H7 (cell line): ENCODE data around the gene FBP1. TPM values are rescaled to one million over a fixed set of nuclear protein-coding genes. Genes with fewer than 3 reads are reported as not detected.

Experiments
- DNase-seq: peaks from one replicate; pipeline ENCODE4 v3.0.0; 2012
- H3K27me3 ChIP-seq: 2 replicates; pipeline ENCODE4 v1.6.0; 2011; ENCODE audit warnings: mild to moderate bottlenecking, low read length; ENCODE audit not compliant: control insufficient read depth, insufficient read depth
- H3K36me3 ChIP-seq: replicated peaks from 2 replicates; pipeline ENCODE4 v1.5.1; 2011; ENCODE audit warnings: low read length; ENCODE audit not compliant: control insufficient read depth, insufficient read depth
- H3K4me3 ChIP-seq: 2 replicates; pipeline ENCODE4 v1.5.1; 2011; ENCODE audit warnings: low read depth, mild to moderate bottlenecking, control low read depth, low read length, moderate library complexity; ENCODE audit not compliant: insufficient read depth
- total RNA-seq: library from RNA; depleted of rRNA; stranded (reverse); fragments of >200 nt; shearing (Covaris generic); gene quantifications from 2 replicates; pipeline ENCODE4 v1.2.3, GENCODE V29; 2014

Gene FBP1
- total RNA-seq, 1 experiment from 2014 or later, result 5.4 TPM

- DNase-seq, result no peak
- H3K36me3 ChIP-seq, result no peaks in the 10 kb centered on the region
- H3K4me3 ChIP-seq, result no peak overlapping the region
- peaks cover 31% of the 10 kb centered on the region for H3K27me3 ChIP-seq
Observed at GRCh38 chr9:94643741-94644140, 4.4 kb upstream of the FBP1 start.

DNA sequence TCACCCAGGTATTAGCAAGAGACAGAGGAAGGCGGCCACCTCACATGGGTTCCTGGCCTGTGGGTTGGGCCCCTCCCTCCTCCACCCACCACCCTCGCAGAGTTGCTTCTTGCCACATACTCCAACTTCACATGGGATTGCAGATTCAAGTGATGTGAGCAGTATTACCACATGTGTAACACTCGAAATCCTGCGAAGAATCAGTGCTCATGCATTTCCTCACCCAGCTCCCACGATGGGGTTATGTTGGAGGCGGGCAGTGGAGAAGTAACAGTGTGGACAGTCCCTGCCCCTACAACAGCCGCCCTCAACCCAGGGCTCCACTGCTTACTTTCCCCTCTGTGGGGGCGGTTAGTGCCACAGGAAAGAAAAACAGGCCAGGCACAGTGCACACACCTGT, 3.9 kb upstream of the FBP1 start:
- no peak for DNase-seq
- Histone ChIP-seq H3K27me3 (peaks cover 36% of the 10 kb centered on the region), H3K4me3 (no peak overlapping the region), H3K36me3 (no peaks in the 10 kb centered on the region)

DNA sequence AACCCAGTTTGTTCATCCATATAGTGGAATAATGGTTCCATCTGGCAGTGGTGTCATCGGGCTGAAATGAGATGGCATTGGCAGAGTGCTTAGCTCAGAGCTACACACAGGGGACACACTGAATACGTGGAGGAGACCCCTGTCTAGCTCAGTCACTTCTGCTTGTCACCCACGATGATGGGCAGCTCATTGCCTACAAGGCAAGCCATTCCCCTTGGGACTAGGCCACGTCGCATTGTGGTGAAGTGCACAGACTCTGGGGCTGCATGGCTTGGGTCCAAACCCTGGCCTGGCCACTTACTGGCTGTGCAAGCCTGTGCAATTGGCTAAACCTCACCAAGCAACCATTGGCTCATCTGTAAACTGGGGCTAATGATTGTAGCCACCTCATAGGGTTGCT, 3.2 kb upstream of the FBP1 start:
- Histone ChIP-seq H3K27me3 (peaks cover 38% of the 10 kb centered on the region), H3K4me3 (no peak overlapping the region), H3K36me3 (no peaks in the 10 kb centered on the region)
- DNase-seq, result no peak

- Histone ChIP-seq H3K36me3 (no peaks in the 10 kb centered on the region), H3K4me3 (peak overlapping the region; percentile 48), H3K27me3 (peaks cover 38% of the 10 kb centered on the region)
- DNase-seq, result peak; percentile 80
Observed at GRCh38 chr9:94639999-94640376, 670 bp upstream of the FBP1 start.

GRCh38 chr9:94638335-94639060, 820 bp downstream of the FBP1 start:
- Histone ChIP-seq H3K4me3 (peak overlapping the region; percentile 48), H3K27me3 (peaks cover 38% of the 10 kb centered on the region), H3K36me3 (no peaks in the 10 kb centered on the region)
- peak; percentile 56 for DNase-seq

GRCh38 chr9:94632737-94633136, 6.6 kb downstream of the FBP1 start:
- no peaks in the 10 kb centered on the region; the same call in none of the 2 replicates for H3K27me3 ChIP-seq
- no peak overlapping the region for H3K4me3 ChIP-seq
- H3K36me3 ChIP-seq, result no peaks in the 10 kb centered on the region
- DNase-seq, result no peak

- no peak overlapping the region for H3K4me3 ChIP-seq
Observed at GRCh38 chr9:94631599-94631998, 7.7 kb downstream of the FBP1 start.

DNA sequence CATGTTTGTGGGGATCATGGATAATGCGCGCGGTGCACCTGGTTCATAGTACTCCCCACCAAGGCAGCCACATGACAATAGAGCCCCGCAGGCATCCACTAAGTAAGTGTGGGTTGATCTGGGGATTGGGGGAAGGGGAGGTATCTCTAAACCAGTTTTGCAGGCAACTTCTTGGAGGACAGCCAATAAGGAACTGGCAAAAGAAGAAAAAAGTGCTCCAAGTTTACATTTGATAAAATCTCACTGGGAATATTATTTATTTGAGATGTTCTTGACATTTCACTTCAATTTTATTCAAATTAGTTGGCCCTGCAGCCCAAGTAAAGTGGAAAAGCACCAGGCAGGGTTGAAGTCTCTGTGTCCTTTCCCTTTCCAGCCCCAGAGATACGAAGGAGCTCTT, 8.5 kb downstream of the FBP1 start:
- no peaks in the 10 kb centered on the region for H3K36me3 ChIP-seq
- no peak overlapping the region for H3K4me3 ChIP-seq
- DNase-seq, result peak; percentile 59
- no peaks in the 10 kb centered on the region; the same call in 1 of the 2 replicates for H3K27me3 ChIP-seq

More at GRCh38 chr9:94631599-94631998, 7.7 kb downstream of the FBP1 start:
- H3K27me3 ChIP-seq, result no peaks in the 10 kb centered on the region; the same call in 1 of the 2 replicates
- no peak for DNase-seq
- H3K36me3 ChIP-seq, result no peaks in the 10 kb centered on the region

GRCh38 chr9:94630281-94630680, 9.0 kb downstream of the FBP1 start:
- Histone ChIP-seq H3K36me3 (no peaks in the 10 kb centered on the region), H3K4me3 (no peak overlapping the region), H3K27me3 (no peaks in the 10 kb centered on the region; the same call in 1 of the 2 replicates)
- no peak for DNase-seq

GRCh38 chr9:94627287-94627686, 12.0 kb downstream of the FBP1 start:
- Histone ChIP-seq H3K27me3 (no peaks in the 10 kb centered on the region), H3K36me3 (no peaks in the 10 kb centered on the region), H3K4me3 (no peak overlapping the region)
- DNase-seq, result peak; percentile 73

GRCh38 chr9:94625835-94626234, 13.5 kb downstream of the FBP1 start:
- Histone ChIP-seq H3K36me3 (no peaks in the 10 kb centered on the region), H3K27me3 (no peaks in the 10 kb centered on the region), H3K4me3 (no peak overlapping the region)
- no peak for DNase-seq

GRCh38 chr9:94624629-94625028, 14.7 kb downstream of the FBP1 start:
- no peaks in the 10 kb centered on the region for H3K27me3 ChIP-seq
- DNase-seq, result no peak
- H3K36me3 ChIP-seq, result no peaks in the 10 kb centered on the region
- no peak overlapping the region for H3K4me3 ChIP-seq

DNA sequence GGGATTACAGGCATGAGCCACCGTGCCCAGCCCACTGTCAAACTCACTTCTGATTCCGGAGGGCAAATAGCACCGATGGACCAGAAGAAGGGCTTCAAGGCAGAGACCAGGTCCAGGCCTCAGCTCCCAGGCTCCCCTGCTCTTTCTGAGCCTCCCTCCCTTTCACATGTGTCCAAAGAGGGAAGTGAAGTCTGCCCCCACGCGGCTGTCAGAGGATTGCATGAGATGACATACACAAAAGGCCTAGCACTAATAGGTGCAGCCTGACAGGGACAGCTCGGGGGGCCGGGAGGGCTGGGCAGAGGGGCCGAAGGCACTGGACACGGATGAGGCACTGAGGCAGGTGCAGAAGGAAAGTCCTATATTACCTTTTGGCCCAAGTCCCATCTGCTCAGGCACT, 16.1 kb downstream of the FBP1 start:
- DNase-seq, result peak; percentile 87
- Histone ChIP-seq H3K27me3 (no peaks in the 10 kb centered on the region), H3K4me3 (no peak overlapping the region), H3K36me3 (no peaks in the 10 kb centered on the region)

DNA sequence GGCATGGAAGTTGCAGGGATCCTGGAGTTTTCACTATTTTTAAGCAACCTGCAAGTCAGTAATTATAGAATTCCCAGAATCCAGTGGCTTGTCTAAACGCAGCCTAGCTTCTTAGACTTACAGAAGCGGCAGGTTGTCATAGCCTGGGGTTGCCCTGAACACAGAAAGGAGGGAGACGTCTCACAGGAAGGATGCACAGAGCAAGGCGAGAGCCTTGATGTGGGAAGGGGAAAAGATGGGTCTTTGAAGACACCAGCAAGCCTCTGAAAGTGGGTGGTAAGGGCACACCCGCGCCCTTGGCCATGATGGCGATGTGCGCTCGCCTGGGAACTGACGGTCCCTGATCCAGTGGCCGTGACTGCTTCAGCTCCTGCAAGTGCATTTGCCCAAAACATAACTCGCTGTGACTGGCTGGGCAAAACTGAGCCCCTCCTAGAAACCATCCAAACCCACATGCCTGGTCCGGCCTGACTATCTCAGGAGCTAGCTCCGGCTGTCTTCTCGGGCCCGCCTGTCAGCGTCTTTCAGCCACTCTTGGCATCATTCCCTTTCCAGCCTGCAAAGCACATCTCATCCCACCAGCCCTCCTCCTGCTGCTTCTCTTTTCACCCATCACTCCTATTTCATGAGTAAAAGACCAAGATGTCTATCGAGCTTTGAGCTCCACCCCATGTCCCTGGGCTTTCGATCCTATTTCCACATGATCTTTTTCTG, 17.1 kb downstream of the FBP1 start:
- H3K36me3 ChIP-seq, result no peaks in the 10 kb centered on the region
- DNase-seq, result no peak
- no peaks in the 10 kb centered on the region for H3K27me3 ChIP-seq
- no peak overlapping the region for H3K4me3 ChIP-seq

DNA sequence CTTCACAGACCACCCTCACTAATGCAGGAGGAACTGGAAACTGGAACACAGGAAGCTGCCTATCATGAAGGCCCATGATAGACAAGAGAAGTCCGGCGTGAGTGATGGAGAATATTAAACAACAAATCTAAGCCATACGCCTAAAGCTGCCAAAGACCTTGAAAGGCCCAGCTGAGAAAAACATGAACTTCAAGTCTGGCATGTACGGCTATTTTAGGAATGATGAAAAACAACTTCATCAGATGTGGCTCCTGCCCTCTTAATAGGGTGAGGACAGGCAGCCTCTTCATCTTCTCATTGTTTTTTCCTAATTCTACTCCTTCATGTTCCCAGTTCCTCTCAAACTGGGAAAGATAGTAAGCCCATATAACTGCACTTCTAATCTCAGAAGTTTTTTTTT, 20.3 kb downstream of the FBP1 start:
- Histone ChIP-seq H3K4me3 (no peak overlapping the region), H3K27me3 (no peaks in the 10 kb centered on the region), H3K36me3 (no peaks in the 10 kb centered on the region)
- DNase-seq, result no peak
